DOHH2 (cell line): ENCODE results near the gene ADD3.

Experiments
- EZH2phosphoT487 ChIP-seq: fragments of 200-600 bp; sonication (generic); IDR thresholded peaks from 2 replicates; pipeline ENCODE4 v1.6.1; 2017; ENCODE audit warnings: borderline replicate concordance, mild to moderate bottlenecking, antibody characterized with exemption, low read length, moderate library complexity, mixed read lengths
- TF ChIP-seq, protein P1 (sequence below): fragments of 200-600 bp; sonication (generic); IDR thresholded peaks from one replicate; pipeline ENCODE4 v1.5.1; 2014; ENCODE audit warnings: antibody characterized with exemption, mild to moderate bottlenecking, low read depth, low read length; ENCODE audit not compliant: poor library complexity, severe bottlenecking

DNA sequence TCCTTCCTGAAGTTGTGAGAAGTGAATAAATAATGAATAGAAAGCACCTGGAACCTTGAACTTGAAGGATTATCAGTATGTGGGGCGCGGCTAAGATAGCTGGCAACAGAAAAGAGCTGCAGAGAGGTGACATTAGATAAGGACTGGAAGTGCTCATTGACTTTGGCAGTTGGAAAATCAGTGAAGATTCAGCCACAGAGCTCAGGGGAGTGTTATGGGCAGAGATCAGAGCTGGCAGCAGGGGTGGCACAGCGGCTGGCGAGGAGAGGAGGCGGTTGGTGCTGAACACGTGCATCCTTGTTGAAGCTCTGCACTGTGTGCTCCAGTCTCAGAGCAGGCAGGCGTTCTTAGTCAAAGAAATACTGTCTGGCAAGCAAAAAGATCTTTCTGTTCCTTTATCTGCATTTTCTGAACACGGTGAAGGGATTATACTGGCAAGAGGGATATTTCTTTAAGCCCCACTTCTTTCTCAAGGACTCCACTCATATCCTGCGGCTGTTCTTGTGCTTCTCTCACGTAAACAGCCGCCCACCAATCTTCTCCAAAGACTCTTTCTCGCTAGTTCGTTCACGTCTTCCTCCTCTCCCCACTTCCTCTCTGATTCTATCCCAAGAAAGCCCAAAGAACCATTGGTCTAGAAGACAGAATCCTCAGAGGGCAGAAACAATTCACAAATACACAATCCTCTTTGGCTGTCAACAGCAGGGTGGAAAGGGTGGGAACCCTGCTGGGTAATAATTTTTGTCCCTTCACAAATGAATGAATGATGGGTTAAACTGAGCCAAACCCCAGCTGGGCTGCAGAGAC is 38.6 kb upstream of the ADD3 start:
- TF ChIP-seq, protein P1, sequence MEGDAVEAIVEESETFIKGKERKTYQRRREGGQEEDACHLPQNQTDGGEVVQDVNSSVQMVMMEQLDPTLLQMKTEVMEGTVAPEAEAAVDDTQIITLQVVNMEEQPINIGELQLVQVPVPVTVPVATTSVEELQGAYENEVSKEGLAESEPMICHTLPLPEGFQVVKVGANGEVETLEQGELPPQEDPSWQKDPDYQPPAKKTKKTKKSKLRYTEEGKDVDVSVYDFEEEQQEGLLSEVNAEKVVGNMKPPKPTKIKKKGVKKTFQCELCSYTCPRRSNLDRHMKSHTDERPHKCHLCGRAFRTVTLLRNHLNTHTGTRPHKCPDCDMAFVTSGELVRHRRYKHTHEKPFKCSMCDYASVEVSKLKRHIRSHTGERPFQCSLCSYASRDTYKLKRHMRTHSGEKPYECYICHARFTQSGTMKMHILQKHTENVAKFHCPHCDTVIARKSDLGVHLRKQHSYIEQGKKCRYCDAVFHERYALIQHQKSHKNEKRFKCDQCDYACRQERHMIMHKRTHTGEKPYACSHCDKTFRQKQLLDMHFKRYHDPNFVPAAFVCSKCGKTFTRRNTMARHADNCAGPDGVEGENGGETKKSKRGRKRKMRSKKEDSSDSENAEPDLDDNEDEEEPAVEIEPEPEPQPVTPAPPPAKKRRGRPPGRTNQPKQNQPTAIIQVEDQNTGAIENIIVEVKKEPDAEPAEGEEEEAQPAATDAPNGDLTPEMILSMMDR, result no peak
- no peak for TF ChIP-seq EZH2phosphoT487
